SK-N-SH (cell line): Measurements from ENCODE around the gene STK4. TPM values are rescaled to one million over a fixed set of nuclear protein-coding genes. Genes with fewer than 3 reads are reported as not detected.

Source experiments
- CTCF ChIA-PET: fragments of 300-600, 350-600 bp; formaldehyde crosslinking; extraction: SDS; loops from one replicate; lab custom pipeline; 2021; lab: Yijun Ruan, JAX
- POLR2A ChIA-PET: fragments of 350-600 bp; sonication (Branson Sonifier 250); formaldehyde crosslinking; extraction: SDS; loops from one replicate; lab custom pipeline; 2020; ENCODE audit warnings: antibody characterized with exemption, inconsistent platforms; lab: Yijun Ruan, JAX
- DNase-seq: peaks from one replicate; pipeline ENCODE4 v3.0.0; 2012
- H2AFZ ChIP-seq: fragments of 200-600 bp; sonication (generic); 2 replicates; pipeline ENCODE4 v1.8.1; 2016; ENCODE audit warnings: antibody characterized with exemption, mild to moderate bottlenecking, low read depth
- H3F3A ChIP-seq: fragments of 200-600 bp; sonication (generic); replicated peaks from 2 replicates; pipeline ENCODE3; 2016; ENCODE audit warnings: antibody characterized with exemption, mild to moderate bottlenecking; ENCODE audit not compliant: insufficient read depth
- H3K27ac ChIP-seq, 2 experiments: fragments of 200-500 bp in 1 of 2; fragments of 200-600 bp in 1 of 2; sonication (Bioruptor generic) in 1 of 2; sonication (generic), shearing (Covaris generic) in 1 of 2; 2 replicates each; pipeline versions ENCODE4 v1.5.1 to v1.6.1; 2014 to 2016; ENCODE audit warnings: low read depth in 2 of 2, inconsistent platforms in 1 of 2, low read length in 1 of 2, mild to moderate bottlenecking in 1 of 2, mixed read lengths in 1 of 2
- H3K27me3 ChIP-seq: fragments of 200-600 bp; sonication (generic), shearing (Covaris generic); 2 replicates; pipeline ENCODE4 v1.6.1; 2016; ENCODE audit warnings: mixed run types; ENCODE audit not compliant: insufficient read depth
- H3K36me3 ChIP-seq, 2 experiments: fragments of 200-500 bp in 1 of 2; fragments of 200-600 bp in 1 of 2; sonication (Bioruptor generic) in 1 of 2; sonication (generic) in 1 of 2; replicated peaks in 1 of 2; 2 replicates each; pipeline versions ENCODE3 to v1.5.1; 2014 to 2016; ENCODE audit warnings: low read length in 1 of 2, mild to moderate bottlenecking in 1 of 2; ENCODE audit not compliant: insufficient read depth in 2 of 2, control insufficient read depth in 1 of 2
- H3K4me1 ChIP-seq, 2 experiments: fragments of 200-500 bp in 1 of 2; fragments of 200-600 bp in 1 of 2; sonication (Bioruptor generic) in 1 of 2; sonication (generic), shearing (Covaris generic) in 1 of 2; 2 replicates each; pipeline versions ENCODE4 v1.5.1 to v1.6.1; 2014 to 2016; ENCODE audit warnings: low read depth in 1 of 2, low read length in 1 of 2, mixed run types in 1 of 2; ENCODE audit not compliant: insufficient read depth in 2 of 2, control insufficient read depth in 1 of 2
- H3K4me2 ChIP-seq: fragments of 200-600 bp; sonication (generic), shearing (Covaris generic); 2 replicates; pipeline ENCODE4 v1.6.1; 2017; ENCODE audit warnings: mixed run types
- H3K4me3 ChIP-seq, 2 experiments: fragments of 200-500 bp in 1 of 2; fragments of 200-600 bp in 1 of 2; sonication (Bioruptor generic) in 1 of 2; sonication (generic), shearing (Covaris generic) in 1 of 2; 2 replicates each; pipeline versions ENCODE4 v1.5.1 to v1.8.1; 2014 to 2016; ENCODE audit warnings: low read depth in 2 of 2, inconsistent platforms in 1 of 2, low read length in 1 of 2, mild to moderate bottlenecking in 1 of 2, mixed read lengths in 1 of 2, moderate library complexity in 1 of 2
- H3K79me2 ChIP-seq: fragments of 200-600 bp; sonication (generic); 2 replicates; pipeline ENCODE4 v1.8.1; 2017; ENCODE audit warnings: mild to moderate bottlenecking; ENCODE audit not compliant: insufficient read depth
- H3K9ac ChIP-seq: fragments of 200-600 bp; sonication (generic); 2 replicates; pipeline ENCODE4 v1.6.1; 2017; ENCODE audit warnings: mixed run types
- H3K9me2 ChIP-seq: fragments of 200-600 bp; sonication (generic); 2 replicates; pipeline ENCODE4 v1.6.1; 2017; ENCODE audit warnings: mixed run types
- H3K9me3 ChIP-seq: fragments of 200-600 bp; sonication (generic); 2 replicates; pipeline ENCODE4 v1.6.1; 2017; ENCODE audit warnings: mixed run types, mild to moderate bottlenecking, moderate library complexity
- H4K20me1 ChIP-seq: fragments of 200-600 bp; sonication (generic); 2 replicates; pipeline ENCODE4 v1.6.1; 2017; ENCODE audit warnings: mild to moderate bottlenecking, mixed run types; ENCODE audit not compliant: insufficient read depth
- CHD2 ChIP-seq: fragments of 150-350 bp; IDR thresholded peaks from 2 replicates; pipeline ENCODE4 v1.6.1; 2018; ENCODE audit warnings: low read length; ENCODE audit not compliant: partially characterized antibody
- GABPA ChIP-seq: IDR thresholded peaks from 2 replicates; pipeline ENCODE4 v1.4.0; 2012; ENCODE audit warnings: low read depth, mild to moderate bottlenecking
- GATA2 ChIP-seq: sonication (generic); formaldehyde crosslinking; IDR thresholded peaks from 2 replicates; pipeline ENCODE4 v1.5.0; 2020; ENCODE audit warnings: mild to moderate bottlenecking, missing genetic modification reagents
- IRF3 ChIP-seq: fragments of 150-350 bp; IDR thresholded peaks from 2 replicates; pipeline ENCODE4 v1.6.1; 2016; ENCODE audit warnings: mild to moderate bottlenecking, low read depth, low read length
- MEF2A ChIP-seq: IDR thresholded peaks from 2 replicates; pipeline ENCODE4 v1.4.0; 2012; ENCODE audit warnings: low read depth, borderline replicate concordance
- NFIC ChIP-seq: IDR thresholded peaks from 2 replicates; pipeline ENCODE4 v1.4.0; 2012; ENCODE audit warnings: borderline replicate concordance
- PBX3 ChIP-seq: IDR thresholded peaks from 2 replicates; pipeline ENCODE4; 2012
- REST ChIP-seq: IDR thresholded peaks from 2 replicates; pipeline ENCODE4 v1.6.1; 2012; ENCODE audit warnings: mild to moderate bottlenecking, low read depth, low read length, moderate library complexity
- TAF1 ChIP-seq: IDR thresholded peaks from 2 replicates; pipeline ENCODE4 v1.6.1; 2012; ENCODE audit warnings: low read depth, mild to moderate bottlenecking, low read length, moderate library complexity, borderline replicate concordance
- ZBTB33 ChIP-seq: IDR thresholded peaks from 2 replicates; pipeline ENCODE4 v1.4.0; 2012; ENCODE audit warnings: low read depth, borderline replicate concordance
- WGBS: methylation state at CpG from one replicate; pipeline ENCODE4 v1.1.6; 2017; ENCODE audit warnings: low lambda C conversion rate; 5-methylcytosine and 5-hydroxymethylcytosine counted together
- polyA plus RNA-seq, 3 experiments: library from polyadenylated mRNA; depleted of rRNA; stranded (reverse); fragments of >200 nt; gene quantifications; 2 replicates each; pipeline ENCODE4 v1.2.3, GENCODE V29; 2012

STK4 gene
- polyA plus RNA-seq, 1 of the 3 experiments (the other 2 are of a cell fraction), result 11.4 TPM

GRCh38 chr20:44924541-44924940, 41.8 kb upstream of the STK4 start:
- Histone ChIP-seq H3K9me2 (no peaks in the 10 kb centered on the region), H3K27ac (no peak overlapping the region), H3K27me3 (no peaks in the 10 kb centered on the region), H3K79me2 (no peaks in the 10 kb centered on the region), H3K4me2 (no peak overlapping the region), H4K20me1 (no peaks in the 10 kb centered on the region), H3F3A (no peaks in the 10 kb centered on the region), H3K4me1 (no peaks in the 10 kb centered on the region; a peak in 1 of 4 replicates), H3K36me3 (peaks cover 6 to 31% of the 10 kb centered on the region in 2 experiments), H3K4me3 (no peak overlapping the region), H2AFZ (no peak overlapping the region)
- peak; percentile 48 for DNase-seq
- ChIA-PET POLR2A (no interaction called here), CTCF (interaction anchor here (1.3 kb wide), 2 partner anchors 12 to 25 kb away, joined by 3 to 4 read pairs; no protein-coding TSS in a partner anchor)
- WGBS, result 83% methylated on average over 4 of the region's 4 CpGs
- TF ChIP-seq GATA2 (peak; percentile 46; the same call in 1 of the 2 replicates), GABPA (no peak), TAF1 (no peak)
- TF ChIP-seq, all 33 proteins: peak for 1
- Histone ChIP-seq H3K9me3 (no peaks in the 10 kb centered on the region), H3K9ac (no peak overlapping the region)

GRCh38 chr20:44928595-44928994, 37.7 kb upstream of the STK4 start:
- Histone ChIP-seq H3K36me3 (peaks cover 6 to 28% of the 10 kb centered on the region in 2 experiments), H3K4me2 (no peak overlapping the region), H3K9me2 (no peaks in the 10 kb centered on the region), H3K27me3 (no peaks in the 10 kb centered on the region), H3K4me1 (no peaks in the 10 kb centered on the region; a peak in 1 of 4 replicates), H2AFZ (no peak overlapping the region), H3K4me3 (no peak overlapping the region), H3K9me3 (no peaks in the 10 kb centered on the region), H3F3A (no peaks in the 10 kb centered on the region), H3K79me2 (no peaks in the 10 kb centered on the region), H3K27ac (no peak overlapping the region), H3K9ac (no peak overlapping the region), H4K20me1 (no peaks in the 10 kb centered on the region)
- CTCF ChIA-PET, result no interaction called here
- no peak for DNase-seq
- no peak for TF ChIP-seq CHD2
- TF ChIP-seq TAF1, result no peak
- no peak for TF ChIP-seq PBX3
- no peak for TF ChIP-seq IRF3
- no peak for TF ChIP-seq ZBTB33
- TF ChIP-seq NFIC, result no peak
- no peak for TF ChIP-seq MEF2A
- TF ChIP-seq REST, result no peak
- POLR2A ChIA-PET, result no interaction called here
- 96% methylated on average over 3 of the region's 3 CpGs for WGBS
